GM23338 (cell line): Measurements from ENCODE around the gene RFX3. TPM values are rescaled to one million over a fixed set of nuclear protein-coding genes. Genes with fewer than 3 reads are reported as not detected.

Experiments
- ATAC-seq: fragments of 200-7000 bp; cut with Tn5 transposase; 3 replicates; pipeline ENCODE4 v1.9.1; 2020
- DNase-seq: peaks from one replicate; pipeline ENCODE4 v3.0.0-alpha.2; 2015; ENCODE audit warnings: low spot score
- H2AFZ ChIP-seq: fragments of 200-600 bp; sonication (generic); 2 replicates; pipeline ENCODE4 v1.8.0; 2016; ENCODE audit warnings: antibody characterized with exemption, mild to moderate bottlenecking, moderate library complexity
- H3F3A ChIP-seq: fragments of 200-600 bp; sonication (generic); replicated peaks from 2 replicates; pipeline ENCODE4 v1.8.0; 2017; ENCODE audit warnings: antibody characterized with exemption, mixed run types, low read depth
- H3K27ac ChIP-seq: fragments of 200-600 bp; sonication (generic); 2 replicates; pipeline ENCODE4 v1.6.1; 2016; ENCODE audit warnings: low read depth
- H3K27me3 ChIP-seq: fragments of 200-600 bp; sonication (generic); 2 replicates; pipeline ENCODE4 v1.8.0; 2016; ENCODE audit warnings: mild to moderate bottlenecking, mixed run types, moderate library complexity; ENCODE audit not compliant: insufficient read depth
- H3K36me3 ChIP-seq: fragments of 200-600 bp; sonication (generic); 2 replicates; pipeline ENCODE4 v1.8.0; 2016; ENCODE audit warnings: mild to moderate bottlenecking; ENCODE audit not compliant: insufficient read depth
- H3K4me1 ChIP-seq: fragments of 200-600 bp; sonication (generic); 2 replicates; pipeline ENCODE4 v1.8.0; 2016; ENCODE audit warnings: mild to moderate bottlenecking, moderate library complexity; ENCODE audit not compliant: insufficient read depth
- H3K4me2 ChIP-seq: fragments of 200-600 bp; sonication (generic); 2 replicates; pipeline ENCODE4 v1.7.1; 2017; ENCODE audit warnings: mixed run types
- H3K4me3 ChIP-seq: fragments of 200-600 bp; sonication (generic); 2 replicates; pipeline ENCODE4 v1.6.1; 2016; ENCODE audit warnings: mixed run types
- H3K79me2 ChIP-seq: fragments of 200-600 bp; sonication (generic); replicated peaks from 2 replicates; pipeline ENCODE4 v1.8.0; 2017; ENCODE audit warnings: mild to moderate bottlenecking; ENCODE audit not compliant: insufficient read depth
- H3K9me2 ChIP-seq: fragments of 200-600 bp; sonication (generic); 2 replicates; pipeline ENCODE4 v1.8.0; 2017; ENCODE audit not compliant: insufficient read depth
- H4K20me1 ChIP-seq: fragments of 200-600 bp; sonication (generic); replicated peaks from 2 replicates; pipeline ENCODE4 v1.8.0; 2017; ENCODE audit warnings: mild to moderate bottlenecking; ENCODE audit not compliant: insufficient read depth
- H3K27ac Mint-ChIP-seq: 2 replicates; pipeline ENCODE4 v1.8.0; 2020; ENCODE audit warnings: inconsistent platforms, mild to moderate bottlenecking, moderate library complexity, mixed read lengths
- H3K27me3 Mint-ChIP-seq: 3 replicates; pipeline ENCODE4 v1.8.0; 2022; ENCODE audit warnings: low read depth, mild to moderate bottlenecking, moderate library complexity, mixed read lengths, inconsistent platforms; ENCODE audit not compliant: insufficient read depth, poor library complexity
- H3K36me3 Mint-ChIP-seq: 3 replicates; pipeline ENCODE4 v1.8.0; 2021; ENCODE audit warnings: low read depth, mild to moderate bottlenecking, inconsistent platforms, moderate library complexity, mixed read lengths
- H3K4me1 Mint-ChIP-seq: 3 replicates; pipeline ENCODE4 v1.8.0; 2020; ENCODE audit warnings: mild to moderate bottlenecking, inconsistent platforms, mixed read lengths
- H3K4me3 Mint-ChIP-seq: 3 replicates; pipeline ENCODE4 v1.8.0; 2021; ENCODE audit warnings: moderate library complexity, mild to moderate bottlenecking, inconsistent platforms, mixed read lengths
- H3K9me3 Mint-ChIP-seq: 3 replicates; pipeline ENCODE4 v1.8.0; 2020; ENCODE audit warnings: moderate library complexity, mild to moderate bottlenecking, inconsistent platforms, mixed read lengths
- EZH2 ChIP-seq: fragments of 200-600 bp; sonication (generic); IDR thresholded peaks from one replicate; pipeline ENCODE4 v1.8.0; 2017; ENCODE audit warnings: antibody characterized with exemption, mild to moderate bottlenecking, low read depth; ENCODE audit not compliant: unreplicated experiment
- EZH2phosphoT487 ChIP-seq: fragments of 200-600 bp; sonication (generic); IDR thresholded peaks from one replicate; pipeline ENCODE4 v1.8.1; 2018; ENCODE audit warnings: antibody characterized with exemption; ENCODE audit not compliant: unreplicated experiment
- JUNB ChIP-seq: IDR thresholded peaks from one replicate; pipeline ENCODE4 v1.6.1; 2016; ENCODE audit warnings: antibody characterized with exemption; ENCODE audit not compliant: unreplicated experiment
- STAT1 ChIP-seq: IDR thresholded peaks from one replicate; pipeline ENCODE4 v1.6.1; 2016; ENCODE audit warnings: antibody characterized with exemption; ENCODE audit not compliant: unreplicated experiment
- ZNF331 ChIP-seq: fragments of 250-450 bp; sonication (Bioruptor Pico); IDR thresholded peaks from 2 replicates; pipeline ENCODE4 v1.5.0; 2020; ENCODE audit warnings: low read depth, mild to moderate bottlenecking, moderate library complexity
- polyA plus RNA-seq: library from polyadenylated mRNA; unstranded; fragments of >200 nt; fragmentation: Nextera tagmentation; extraction: Ambion mirVana; gene quantifications from 2 replicates; pipeline ENCODE4 v1.2.1, GENCODE V29; 2016
- total RNA-seq: library from RNA; depleted of rRNA; stranded (reverse); fragments of >200 nt; shearing (Covaris generic); gene quantifications from 2 replicates; pipeline ENCODE4 v1.2.3, GENCODE V29; 2014
- TF ChIP-seq, protein P1 (sequence below): IDR thresholded peaks from one replicate; pipeline ENCODE4 v1.6.1; 2018; ENCODE audit warnings: antibody characterized with exemption; ENCODE audit not compliant: unreplicated experiment

RFX3 gene
- total and polyA plus RNA-seq, 2 experiments from 2014 or later: 9.8 to 22.1 TPM

DNA sequence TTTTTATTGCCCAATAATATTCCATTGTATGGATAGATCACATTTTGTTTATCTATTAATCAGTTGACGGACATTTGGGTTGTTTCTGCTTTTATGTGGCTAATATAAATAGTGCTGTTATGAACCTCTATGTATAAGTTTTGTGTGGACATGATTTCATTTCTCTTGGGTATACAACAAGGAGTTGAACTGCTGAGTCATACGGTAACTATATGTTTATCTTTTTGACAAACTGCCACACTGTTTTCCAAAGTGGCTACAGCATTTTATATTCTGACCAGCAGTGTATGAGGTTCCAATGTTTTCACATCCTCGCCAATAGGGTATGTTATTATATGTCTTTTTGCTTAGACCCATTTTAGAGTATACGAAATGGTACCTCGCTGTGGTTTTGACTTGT, 264.3 kb downstream of the RFX3 start:
- no peaks in the 10 kb centered on the region for H3K27me3 ChIP-seq
- H3K4me1 ChIP-seq: peaks cover 29% of the 10 kb centered on the region
- H3K79me2 ChIP-seq: no peaks in the 10 kb centered on the region
- ATAC-seq (no peak), DNase-seq (no peak)
- H3K9me2 ChIP-seq: no peaks in the 10 kb centered on the region
- no peaks in the 10 kb centered on the region for H3K27me3 Mint-ChIP-seq
- peaks cover 25% of the 10 kb centered on the region for H3K4me1 Mint-ChIP-seq
- TF ChIP-seq ZNF331 (CRISPR knock-in tag) (no peak), JUNB (no peak), STAT1 (no peak)
- TF ChIP-seq, protein P1, sequence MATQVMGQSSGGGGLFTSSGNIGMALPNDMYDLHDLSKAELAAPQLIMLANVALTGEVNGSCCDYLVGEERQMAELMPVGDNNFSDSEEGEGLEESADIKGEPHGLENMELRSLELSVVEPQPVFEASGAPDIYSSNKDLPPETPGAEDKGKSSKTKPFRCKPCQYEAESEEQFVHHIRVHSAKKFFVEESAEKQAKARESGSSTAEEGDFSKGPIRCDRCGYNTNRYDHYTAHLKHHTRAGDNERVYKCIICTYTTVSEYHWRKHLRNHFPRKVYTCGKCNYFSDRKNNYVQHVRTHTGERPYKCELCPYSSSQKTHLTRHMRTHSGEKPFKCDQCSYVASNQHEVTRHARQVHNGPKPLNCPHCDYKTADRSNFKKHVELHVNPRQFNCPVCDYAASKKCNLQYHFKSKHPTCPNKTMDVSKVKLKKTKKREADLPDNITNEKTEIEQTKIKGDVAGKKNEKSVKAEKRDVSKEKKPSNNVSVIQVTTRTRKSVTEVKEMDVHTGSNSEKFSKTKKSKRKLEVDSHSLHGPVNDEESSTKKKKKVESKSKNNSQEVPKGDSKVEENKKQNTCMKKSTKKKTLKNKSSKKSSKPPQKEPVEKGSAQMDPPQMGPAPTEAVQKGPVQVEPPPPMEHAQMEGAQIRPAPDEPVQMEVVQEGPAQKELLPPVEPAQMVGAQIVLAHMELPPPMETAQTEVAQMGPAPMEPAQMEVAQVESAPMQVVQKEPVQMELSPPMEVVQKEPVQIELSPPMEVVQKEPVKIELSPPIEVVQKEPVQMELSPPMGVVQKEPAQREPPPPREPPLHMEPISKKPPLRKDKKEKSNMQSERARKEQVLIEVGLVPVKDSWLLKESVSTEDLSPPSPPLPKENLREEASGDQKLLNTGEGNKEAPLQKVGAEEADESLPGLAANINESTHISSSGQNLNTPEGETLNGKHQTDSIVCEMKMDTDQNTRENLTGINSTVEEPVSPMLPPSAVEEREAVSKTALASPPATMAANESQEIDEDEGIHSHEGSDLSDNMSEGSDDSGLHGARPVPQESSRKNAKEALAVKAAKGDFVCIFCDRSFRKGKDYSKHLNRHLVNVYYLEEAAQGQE: no peak
- H3F3A ChIP-seq: peaks cover 4% of the 10 kb centered on the region
- H3K36me3 ChIP-seq: no peaks in the 10 kb centered on the region
- H3K4me3 ChIP-seq: no peak overlapping the region
- no peak overlapping the region for H3K27ac ChIP-seq
- H3K9me3 Mint-ChIP-seq: no peaks in the 10 kb centered on the region
- no peak overlapping the region for H2AFZ ChIP-seq
- H3K4me3 Mint-ChIP-seq: no peak overlapping the region
- H4K20me1 ChIP-seq: no peaks in the 10 kb centered on the region
- H3K36me3 Mint-ChIP-seq: peaks cover under 1% of the 10 kb centered on the region; the same call in 2 of the 3 replicates
- no peak overlapping the region for H3K27ac Mint-ChIP-seq
- no peak overlapping the region for H3K4me2 ChIP-seq

DNA sequence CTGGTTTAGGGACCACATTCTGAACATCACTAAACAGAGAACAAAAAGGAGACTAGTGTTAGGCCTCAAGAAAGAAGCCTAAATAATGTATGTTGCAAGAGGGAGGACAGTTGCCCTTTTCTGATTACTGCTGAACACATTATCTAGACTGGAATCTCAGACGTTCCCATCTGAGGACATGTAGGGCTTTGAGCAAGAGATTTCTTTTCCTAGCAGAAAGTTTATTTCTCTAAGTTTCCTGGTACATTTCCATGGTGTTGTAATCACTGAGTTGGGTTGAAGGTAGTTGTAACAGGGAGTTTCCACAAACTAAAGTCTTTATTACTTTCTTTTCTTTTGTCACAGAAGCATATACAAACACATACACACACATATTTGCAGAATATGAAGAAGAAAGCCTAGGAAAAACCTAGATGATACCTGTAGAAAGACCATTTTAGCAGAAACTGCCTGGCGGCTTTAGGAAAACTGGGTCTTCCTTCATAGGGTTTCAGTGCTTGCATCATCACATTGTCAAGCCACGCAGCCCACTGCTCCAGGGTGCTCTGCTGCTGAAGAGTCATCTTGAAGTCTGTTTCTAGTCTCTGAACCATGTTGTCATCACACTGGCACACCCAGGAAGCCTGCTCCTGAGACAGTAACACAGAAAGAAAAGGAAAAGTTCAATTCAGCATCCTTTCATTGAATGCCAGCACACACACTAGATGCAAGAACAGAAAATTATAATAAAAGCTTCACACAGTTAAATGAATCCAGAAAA, 269.1 kb downstream of the RFX3 start:
- H3K27ac ChIP-seq: no peak overlapping the region
- H3K4me3 Mint-ChIP-seq: no peak overlapping the region
- H3K4me2 ChIP-seq: no peak overlapping the region
- no peaks in the 10 kb centered on the region for H3K79me2 ChIP-seq
- H3K4me1 Mint-ChIP-seq: no peaks in the 10 kb centered on the region
- H3K27me3 ChIP-seq: no peaks in the 10 kb centered on the region
- H4K20me1 ChIP-seq: no peaks in the 10 kb centered on the region
- no peak overlapping the region for H3K4me3 ChIP-seq
- DNase-seq (no peak), ATAC-seq (no peak)
- H3K36me3 Mint-ChIP-seq: peaks cover 10% of the 10 kb centered on the region; the same call in 2 of the 3 replicates
- peaks cover 3% of the 10 kb centered on the region; the same call in 1 of the 2 replicates for H3K4me1 ChIP-seq
- H3K36me3 ChIP-seq: no peaks in the 10 kb centered on the region
- no peaks in the 10 kb centered on the region for H3K9me2 ChIP-seq
- H2AFZ ChIP-seq: no peak overlapping the region
- no peaks in the 10 kb centered on the region for H3F3A ChIP-seq
- H3K27me3 Mint-ChIP-seq: peaks cover 4% of the 10 kb centered on the region
- no peak overlapping the region for H3K27ac Mint-ChIP-seq
- H3K9me3 Mint-ChIP-seq: no peaks in the 10 kb centered on the region
- TF ChIP-seq ZNF331 (CRISPR knock-in tag): no peak
- TF ChIP-seq EZH2: no peak
- TF ChIP-seq, protein P1: no peak
- no peak for TF ChIP-seq EZH2phosphoT487
- no peak for TF ChIP-seq STAT1
